GM21528 (cell line): ENCODE measurements around the gene SPART.

ENCODE experiments used
- ATAC-seq: cut with Tn5 transposase; IDR thresholded peaks from one replicate; pipeline ENCODE4 v1.9.1; 2021; ENCODE audit warnings: mild to moderate bottlenecking, moderate library complexity; ENCODE audit not compliant: unreplicated experiment, low FRiP score

The SPART gene

DNA sequence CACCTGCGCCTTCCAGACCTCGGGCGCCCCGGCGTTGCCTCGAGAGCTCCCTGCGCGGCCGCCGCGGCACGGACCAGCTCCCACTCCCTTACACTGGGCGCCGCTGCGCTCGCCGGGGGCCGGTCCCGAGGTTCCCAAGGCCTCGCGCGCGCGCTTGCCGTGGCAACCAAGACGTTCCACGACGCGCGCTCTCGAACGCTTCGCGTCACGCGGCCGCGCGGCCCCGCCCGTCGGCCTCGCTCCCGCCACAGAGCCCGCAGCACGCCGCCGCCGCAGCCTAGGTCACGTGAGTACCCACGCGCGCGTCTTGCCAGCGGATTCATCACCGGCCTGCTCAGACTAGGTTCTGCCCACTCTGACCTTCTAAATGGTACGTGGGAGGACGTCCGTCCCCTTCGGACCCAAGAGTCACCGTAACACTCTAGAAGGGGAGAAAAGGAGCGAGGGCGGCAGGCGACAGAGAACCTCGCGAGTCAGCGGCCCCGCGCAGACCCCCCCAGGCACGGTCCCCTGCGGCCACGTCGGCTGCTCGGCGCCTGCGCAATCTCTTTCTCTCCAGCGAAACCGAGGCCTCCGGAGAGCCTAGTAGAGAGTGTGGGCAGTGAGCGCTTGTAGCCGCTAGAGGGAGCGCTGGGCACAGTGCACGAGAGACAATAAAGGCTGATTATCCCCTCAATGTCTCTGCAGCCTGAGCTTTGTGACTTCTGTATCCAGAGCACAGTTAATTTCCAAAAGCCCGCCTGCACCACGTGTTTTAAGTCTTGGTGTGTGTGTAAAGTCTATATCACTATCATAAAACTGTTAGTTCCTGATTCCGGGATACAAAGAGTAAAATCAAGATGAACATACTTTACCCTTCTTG, at the start of gene SPART:
Gene SPART, minus strand, starts transcription at position 173 of the 862 bp plus-strand sequence. CDS start 10,564 bp downstream, outside the sequence.
- peak; percentile 96 for ATAC-seq

DNA sequence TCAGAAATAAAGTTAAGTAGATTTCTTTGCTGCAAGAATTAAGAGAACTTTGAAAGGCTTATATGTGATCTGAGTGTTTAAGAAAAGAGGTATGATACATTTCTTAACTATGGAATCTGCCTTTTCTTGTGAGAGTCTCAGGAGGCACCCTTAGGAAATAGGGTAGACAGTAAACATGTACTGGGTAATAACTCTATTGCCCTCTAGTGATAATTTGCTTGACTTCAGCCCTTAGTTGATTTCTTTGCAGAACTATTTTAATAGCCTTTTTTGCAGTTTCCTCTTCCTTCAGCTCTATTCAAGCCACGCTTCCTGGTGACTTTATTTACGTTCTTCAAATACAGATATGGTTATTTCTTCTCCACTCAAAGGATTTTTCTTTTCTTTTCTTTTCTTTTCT, 49.1 kb upstream of the SPART start:
- ATAC-seq, result no peak

GRCh38 chr13:36385489-36385888, 39.3 kb upstream of the SPART start:
- ATAC-seq, result no peak

- ATAC-seq, result no peak
Observed at GRCh38 chr13:36382030-36382429, 35.8 kb upstream of the SPART start.

DNA sequence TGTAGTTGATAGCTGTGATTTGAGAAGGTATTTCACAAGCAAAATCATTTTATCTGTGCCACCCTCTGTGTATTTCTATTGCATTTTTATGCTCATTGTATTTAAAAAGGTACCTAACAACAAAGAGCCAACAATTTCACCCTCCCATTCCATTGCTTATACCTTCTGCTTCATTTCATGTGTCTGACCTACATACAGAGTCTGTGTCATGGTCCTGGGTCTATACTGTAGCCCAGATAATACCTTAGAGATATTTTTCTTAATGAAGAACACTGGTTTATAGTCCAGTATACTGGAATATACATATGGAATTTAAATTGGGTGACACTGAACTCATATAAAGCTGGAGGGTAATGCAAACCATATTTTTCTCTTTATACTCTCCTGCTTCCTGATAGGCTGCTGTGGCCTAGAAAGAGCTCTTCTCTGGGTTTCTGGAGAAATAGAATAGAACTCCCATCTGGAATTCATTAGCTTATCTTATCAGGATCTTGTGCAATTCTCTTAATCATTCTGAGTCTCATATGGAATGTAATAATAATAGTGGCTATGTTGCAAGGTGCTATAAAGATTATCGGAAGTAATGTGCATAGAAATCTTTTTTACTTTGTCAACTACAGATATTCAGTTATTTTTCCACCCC, 31.8 kb upstream of the SPART start:
- no peak for ATAC-seq

- no peak for ATAC-seq
Observed at GRCh38 chr13:36374063-36374462, 27.9 kb upstream of the SPART start.

DNA sequence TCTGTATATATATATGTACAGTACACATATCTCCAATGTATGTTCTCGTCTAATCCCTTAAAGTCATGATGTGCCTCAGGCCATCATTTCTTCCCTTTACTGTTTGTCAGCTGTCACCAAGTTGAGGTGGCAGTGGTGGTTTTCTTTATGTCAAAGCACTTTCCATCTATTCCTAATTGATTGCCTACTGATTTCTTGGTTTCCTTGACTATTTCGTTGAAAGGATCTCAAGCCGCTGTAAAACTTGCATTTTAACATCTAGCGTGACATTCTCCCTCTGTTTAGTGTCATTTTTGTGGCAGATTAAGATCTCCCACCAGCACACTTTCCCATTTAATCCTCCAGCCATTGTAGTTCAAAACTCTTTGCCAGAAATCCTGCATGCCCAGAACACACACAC, 25.0 kb upstream of the SPART start:
- ATAC-seq, result no peak

DNA sequence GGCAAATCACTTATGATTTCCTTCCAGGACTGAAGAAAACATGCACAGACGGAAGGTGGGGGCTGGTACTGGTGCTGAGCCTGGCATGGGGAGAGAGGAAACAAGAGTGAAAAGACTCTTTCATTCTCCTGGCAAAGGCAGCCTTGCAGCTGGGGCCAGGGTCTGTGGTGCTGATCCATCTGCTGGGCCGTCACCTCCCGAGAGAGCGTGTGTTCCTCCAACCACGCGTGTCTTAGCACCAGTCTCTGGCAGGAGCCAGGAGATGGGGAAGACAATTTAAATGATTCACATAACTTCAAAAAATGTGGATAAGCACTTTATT, 23.9 kb upstream of the SPART start:
- no peak for ATAC-seq

DNA sequence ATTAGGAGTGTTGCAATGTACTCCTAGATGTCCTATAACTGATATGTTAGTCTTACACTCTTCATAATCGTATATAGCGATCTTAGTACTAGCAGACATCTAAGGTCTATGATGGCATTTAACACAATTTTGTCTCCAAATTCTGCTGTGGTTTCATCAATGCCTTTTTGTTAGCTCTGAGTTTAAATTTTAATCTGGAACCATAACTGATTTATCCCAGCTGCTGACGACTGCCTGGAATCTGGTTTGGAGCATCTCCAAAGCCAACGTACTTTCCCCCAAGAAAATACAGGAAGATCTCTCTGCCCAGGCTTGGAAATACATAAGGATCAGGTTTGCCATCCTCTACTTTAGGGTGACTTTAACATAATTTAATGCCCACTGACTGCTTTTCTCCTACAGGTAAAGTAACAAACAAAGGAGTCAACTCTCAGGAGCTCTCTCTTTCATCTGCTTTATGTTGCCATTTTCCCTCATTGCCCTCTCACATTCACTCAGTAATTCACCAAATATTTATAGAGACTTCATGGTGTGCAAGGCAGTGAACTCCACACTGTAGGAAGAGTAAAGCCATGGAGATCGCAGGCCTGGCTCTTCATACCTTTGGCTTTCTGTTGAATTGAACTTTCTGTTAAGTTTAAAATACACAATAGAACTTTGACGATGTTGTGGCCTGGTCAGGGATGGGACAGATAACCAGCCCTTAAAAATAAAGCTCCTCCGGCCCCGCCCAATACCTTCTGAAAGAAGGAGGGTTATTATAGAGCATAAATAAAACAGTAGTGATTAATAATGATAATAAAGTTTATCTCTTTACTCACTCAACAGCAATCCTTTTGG, 23.3 kb upstream of the SPART start:
- no peak for ATAC-seq

GRCh38 chr13:36366031-36366430, 19.8 kb upstream of the SPART start:
- no peak for ATAC-seq

DNA sequence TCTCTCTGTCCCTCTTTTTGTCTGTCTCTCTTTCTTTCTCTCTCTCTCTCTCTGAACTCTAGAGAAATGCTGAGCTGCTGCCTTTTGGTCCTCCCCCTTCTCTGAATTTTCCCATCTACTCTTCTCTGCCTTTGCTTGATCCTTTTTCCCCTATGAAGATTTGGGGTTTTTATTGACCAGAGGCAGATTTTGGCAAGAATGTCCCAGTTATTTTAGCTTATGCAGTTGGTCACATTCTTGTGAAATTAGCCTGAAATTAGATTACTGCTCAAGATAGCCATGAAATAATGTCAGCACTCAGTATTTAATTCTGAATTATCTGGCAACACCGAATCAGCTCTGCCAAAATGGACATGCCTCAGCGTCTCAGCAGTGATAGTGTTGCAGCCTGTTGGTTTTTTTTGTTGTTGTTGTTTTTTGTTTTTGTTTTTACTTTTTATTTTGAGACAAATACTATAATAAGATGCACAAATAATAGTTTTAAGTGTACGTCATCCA, 17.2 kb upstream of the SPART start:
- ATAC-seq, result no peak

DNA sequence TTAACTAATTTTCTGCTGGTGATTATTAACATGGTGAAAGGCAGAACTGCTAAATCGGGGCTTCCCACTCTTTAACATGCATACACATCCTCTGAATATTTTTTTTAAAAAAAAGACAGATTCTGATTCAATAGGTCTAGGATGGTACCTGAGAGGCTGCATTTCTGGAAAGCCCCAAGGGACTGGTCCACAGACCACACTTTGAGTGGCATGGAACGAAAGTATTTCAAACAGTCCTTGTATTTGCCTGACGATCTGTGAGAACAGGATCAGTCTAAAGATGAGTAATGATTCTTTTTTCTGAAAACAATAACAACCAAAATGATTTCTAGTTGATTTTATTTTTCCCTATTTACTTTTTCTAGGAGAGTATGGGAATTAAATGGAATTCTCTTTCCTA, 16.7 kb upstream of the SPART start:
- no peak for ATAC-seq

GRCh38 chr13:36362251-36362650, 16.1 kb upstream of the SPART start:
- ATAC-seq, result no peak

- no peak for ATAC-seq
Observed at GRCh38 chr13:36360903-36361302, 14.7 kb upstream of the SPART start.

- ATAC-seq, result no peak
Observed at GRCh38 chr13:36359301-36359950, 13.2 kb upstream of the SPART start.

DNA sequence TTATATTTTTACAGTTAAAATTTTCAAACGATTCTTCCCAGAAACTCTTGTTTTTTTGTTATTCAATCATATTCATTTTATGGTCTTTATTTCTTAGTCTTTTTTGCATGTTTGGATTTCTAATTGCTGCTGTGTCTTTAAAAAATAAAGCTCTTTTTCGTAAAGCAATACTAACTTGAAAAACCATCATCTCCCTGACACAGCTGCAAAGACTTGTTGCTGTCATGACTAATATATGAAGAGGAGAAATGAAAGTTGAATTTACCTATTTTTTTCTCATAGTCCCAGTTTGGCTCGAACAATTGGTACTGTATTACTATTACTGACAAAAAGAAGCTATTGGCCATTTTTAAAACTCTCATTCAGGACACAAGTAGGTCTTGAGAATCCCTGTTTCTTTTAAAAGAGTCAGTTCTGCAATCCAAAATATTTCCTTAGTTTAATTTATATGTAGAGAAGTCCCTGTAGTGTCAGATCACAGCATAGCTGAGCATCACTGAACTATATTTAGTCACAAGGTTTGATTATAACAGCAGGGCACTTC, 12.1 kb upstream of the SPART start:
- no peak for ATAC-seq

- no peak for ATAC-seq
Observed at GRCh38 chr13:36357692-36358091, 11.5 kb upstream of the SPART start.

- no peak for ATAC-seq
Observed at GRCh38 chr13:36357231-36357630, 11.0 kb upstream of the SPART start.

GRCh38 chr13:36356058-36356457, 9.9 kb upstream of the SPART start:
- no peak for ATAC-seq

- no peak for ATAC-seq
Observed at GRCh38 chr13:36355632-36356031, 9.4 kb upstream of the SPART start.
